Measurements from ENCODE around the gene ELAVL2.

ELAVL2 gene

DNA sequence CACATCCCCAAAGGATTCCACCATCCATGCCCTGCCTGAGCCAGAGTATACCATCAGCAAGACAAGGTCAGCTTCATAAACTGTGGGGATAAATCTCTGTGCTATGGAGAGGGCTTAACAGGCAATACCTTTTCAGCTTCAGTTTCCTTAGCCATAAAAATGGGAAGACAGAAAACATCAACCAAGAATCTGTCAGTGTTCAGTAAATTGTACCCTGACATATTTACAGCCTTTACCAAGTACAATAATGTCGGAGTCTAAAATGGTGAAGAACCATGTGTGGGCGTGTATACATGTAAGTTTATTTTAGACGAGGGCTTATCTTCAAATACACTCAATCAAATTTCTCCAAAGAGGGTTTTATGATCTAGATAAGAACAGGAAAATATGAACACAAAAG is 94.7 kb downstream of the ELAVL2 start:
- Histone ChIP-seq H2BK12ac (ENCODE audit: low read length in 2 of 2) (no peak overlapping the region), H3K36me3 (ENCODE audit: control insufficient read depth in 1 of 2, insufficient read depth in 2 of 2, low read depth in 1 of 2, low read length in 2 of 2) (no peaks in the 10 kb centered on the region), H3K4me2 (ENCODE audit: low read length, poor library complexity, severe bottlenecking) (no peak overlapping the region), H3K9ac (ENCODE audit: low read length) (no peak overlapping the region), H3K79me1 (replicated peaks; ENCODE audit: low read length, poor library complexity, severe bottlenecking) (no peaks in the 10 kb centered on the region), H2AK5ac (ENCODE audit: low read length, severe bottlenecking) (no peak overlapping the region), H2BK5ac (ENCODE audit: low read depth, low read length, poor library complexity, severe bottlenecking) (no peak overlapping the region), H3K18ac (ENCODE audit: low read depth in 1 of 2, low read length in 2 of 2) (no peak overlapping the region), H3K23ac (ENCODE audit: low read length in 2 of 2) (no peak overlapping the region), H4K8ac (ENCODE audit: low read length) (no peak overlapping the region), H2BK120ac (ENCODE audit: low read depth, low read length) (no peak overlapping the region), H3K27ac (ENCODE audit: low read length, poor library complexity, severe bottlenecking) (no peak overlapping the region), H3K4ac (ENCODE audit: low read depth in 1 of 2, low read length in 2 of 2) (no peak overlapping the region), H2AFZ (ENCODE audit: low read depth, low read length) (no peak overlapping the region), H3K27me3 (ENCODE audit: control insufficient read depth in 1 of 2, insufficient read depth in 1 of 2, low read length in 2 of 2) (no peaks in the 10 kb centered on the region), H3K4me1 (ENCODE audit: control insufficient read depth, insufficient read depth, low read depth, low read length) (no peaks in the 10 kb centered on the region), H3K9me3 (ENCODE audit: control insufficient read depth, low read length) (no peaks in the 10 kb centered on the region), H4K91ac (ENCODE audit: low read length) (no peak overlapping the region), H3K4me3 (ENCODE audit: insufficient read depth in 1 of 2, low read depth in 1 of 2, low read length in 2 of 2) (no peak overlapping the region), H2BK15ac (ENCODE audit: low read depth, poor library complexity, severe bottlenecking) (no peak overlapping the region), H3K14ac (ENCODE audit: low read length in 2 of 2) (no peak overlapping the region)
- WGBS: no CpG with 5 or more reads among the region's 3 CpGs
- DNase-seq: no peak

DNA sequence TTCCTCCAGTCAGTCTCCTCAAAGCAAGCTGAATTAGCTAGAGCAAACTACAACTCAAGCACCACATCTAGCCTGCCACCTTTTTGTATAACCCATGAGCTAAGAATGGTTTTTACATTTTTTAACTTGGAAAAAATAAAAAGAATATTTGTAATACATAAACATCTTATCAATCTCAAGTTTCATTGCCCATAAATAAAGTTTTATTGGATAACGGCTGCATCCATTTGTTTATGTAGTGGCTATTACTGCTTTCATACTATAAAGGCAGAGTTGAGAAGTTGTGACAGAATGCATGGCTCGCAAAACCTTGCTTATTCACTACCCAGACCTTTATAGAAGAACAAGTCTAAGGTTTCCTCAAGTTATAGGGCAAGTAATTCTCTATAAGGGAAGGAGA is 95.7 kb downstream of the ELAVL2 start:
- Histone ChIP-seq H3K27ac (ENCODE audit: low read length, poor library complexity, severe bottlenecking) (no peak overlapping the region), H3K4ac (ENCODE audit: low read depth in 1 of 2, low read length in 2 of 2) (no peak overlapping the region), H3K23ac (ENCODE audit: low read length in 2 of 2) (no peak overlapping the region), H2BK12ac (ENCODE audit: low read length in 2 of 2) (no peak overlapping the region), H4K8ac (ENCODE audit: low read length) (no peak overlapping the region), H3K9me3 (ENCODE audit: control insufficient read depth, low read length) (no peaks in the 10 kb centered on the region), H2AK5ac (ENCODE audit: low read length, severe bottlenecking) (no peak overlapping the region), H3K14ac (ENCODE audit: low read length in 2 of 2) (no peak overlapping the region), H4K91ac (ENCODE audit: low read length) (no peak overlapping the region), H3K4me1 (ENCODE audit: control insufficient read depth, insufficient read depth, low read depth, low read length) (no peaks in the 10 kb centered on the region), H3K79me1 (replicated peaks; ENCODE audit: low read length, poor library complexity, severe bottlenecking) (no peaks in the 10 kb centered on the region), H3K4me3 (ENCODE audit: insufficient read depth in 1 of 2, low read depth in 1 of 2, low read length in 2 of 2) (no peak overlapping the region), H2BK15ac (ENCODE audit: low read depth, poor library complexity, severe bottlenecking) (no peak overlapping the region), H3K18ac (ENCODE audit: low read depth in 1 of 2, low read length in 2 of 2) (no peak overlapping the region), H2BK120ac (ENCODE audit: low read depth, low read length) (no peak overlapping the region), H2AFZ (ENCODE audit: low read depth, low read length) (no peak overlapping the region), H3K9ac (ENCODE audit: low read length) (no peak overlapping the region), H3K4me2 (ENCODE audit: low read length, poor library complexity, severe bottlenecking) (no peak overlapping the region), H3K27me3 (ENCODE audit: control insufficient read depth in 1 of 2, insufficient read depth in 1 of 2, low read length in 2 of 2) (no peaks in the 10 kb centered on the region), H3K36me3 (ENCODE audit: control insufficient read depth in 1 of 2, insufficient read depth in 2 of 2, low read depth in 1 of 2, low read length in 2 of 2) (no peaks in the 10 kb centered on the region), H2BK5ac (ENCODE audit: low read depth, low read length, poor library complexity, severe bottlenecking) (no peak overlapping the region)
- 80% methylated on average over 1 of the region's 2 CpGs for WGBS
- DNase-seq: no peak

DNA sequence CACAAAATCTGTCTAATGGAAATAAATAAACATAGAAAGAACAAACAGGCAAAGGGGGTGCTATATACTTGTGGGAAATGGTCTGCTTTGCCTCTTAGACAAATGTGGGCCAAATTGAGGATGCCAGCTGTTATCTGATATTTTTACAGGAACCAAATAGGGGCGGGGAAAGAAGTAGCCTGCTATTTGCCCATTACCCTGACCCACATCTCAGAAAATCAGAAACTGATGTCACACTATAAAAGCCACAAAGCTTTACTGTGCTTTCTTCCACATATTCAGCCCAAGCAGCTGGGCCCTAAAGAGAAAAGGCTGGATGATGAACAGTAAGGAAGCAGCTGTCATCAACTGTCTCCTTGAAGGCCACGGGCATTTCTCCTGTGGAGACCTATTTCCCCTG is 97.3 kb downstream of the ELAVL2 start:
- Histone ChIP-seq H4K91ac (ENCODE audit: low read length) (no peak overlapping the region), H3K18ac (ENCODE audit: low read depth in 1 of 2, low read length in 2 of 2) (no peak overlapping the region), H3K4me2 (ENCODE audit: low read length, poor library complexity, severe bottlenecking) (no peak overlapping the region), H3K4me3 (ENCODE audit: insufficient read depth in 1 of 2, low read depth in 1 of 2, low read length in 2 of 2) (no peak overlapping the region), H3K27ac (ENCODE audit: low read length, poor library complexity, severe bottlenecking) (no peak overlapping the region), H3K9ac (ENCODE audit: low read length) (no peak overlapping the region), H2BK5ac (ENCODE audit: low read depth, low read length, poor library complexity, severe bottlenecking) (no peak overlapping the region), H3K9me3 (ENCODE audit: control insufficient read depth, low read length) (no peaks in the 10 kb centered on the region), H2AK5ac (ENCODE audit: low read length, severe bottlenecking) (no peak overlapping the region), H3K23ac (ENCODE audit: low read length in 2 of 2) (no peak overlapping the region), H2AFZ (ENCODE audit: low read depth, low read length) (no peak overlapping the region), H2BK15ac (ENCODE audit: low read depth, poor library complexity, severe bottlenecking) (no peak overlapping the region), H3K14ac (ENCODE audit: low read length in 2 of 2) (no peak overlapping the region), H3K36me3 (ENCODE audit: control insufficient read depth in 1 of 2, insufficient read depth in 2 of 2, low read depth in 1 of 2, low read length in 2 of 2) (no peaks in the 10 kb centered on the region), H3K4ac (ENCODE audit: low read depth in 1 of 2, low read length in 2 of 2) (no peak overlapping the region), H3K27me3 (ENCODE audit: control insufficient read depth in 1 of 2, insufficient read depth in 1 of 2, low read length in 2 of 2) (no peaks in the 10 kb centered on the region), H2BK120ac (ENCODE audit: low read depth, low read length) (no peak overlapping the region), H2BK12ac (ENCODE audit: low read length in 2 of 2) (no peak overlapping the region), H3K79me1 (replicated peaks; ENCODE audit: low read length, poor library complexity, severe bottlenecking) (no peaks in the 10 kb centered on the region), H4K8ac (ENCODE audit: low read length) (no peak overlapping the region), H3K4me1 (ENCODE audit: control insufficient read depth, insufficient read depth, low read depth, low read length) (no peaks in the 10 kb centered on the region)
- WGBS: 70% methylated on average over 2 of the region's 2 CpGs
- no peak for DNase-seq

DNA sequence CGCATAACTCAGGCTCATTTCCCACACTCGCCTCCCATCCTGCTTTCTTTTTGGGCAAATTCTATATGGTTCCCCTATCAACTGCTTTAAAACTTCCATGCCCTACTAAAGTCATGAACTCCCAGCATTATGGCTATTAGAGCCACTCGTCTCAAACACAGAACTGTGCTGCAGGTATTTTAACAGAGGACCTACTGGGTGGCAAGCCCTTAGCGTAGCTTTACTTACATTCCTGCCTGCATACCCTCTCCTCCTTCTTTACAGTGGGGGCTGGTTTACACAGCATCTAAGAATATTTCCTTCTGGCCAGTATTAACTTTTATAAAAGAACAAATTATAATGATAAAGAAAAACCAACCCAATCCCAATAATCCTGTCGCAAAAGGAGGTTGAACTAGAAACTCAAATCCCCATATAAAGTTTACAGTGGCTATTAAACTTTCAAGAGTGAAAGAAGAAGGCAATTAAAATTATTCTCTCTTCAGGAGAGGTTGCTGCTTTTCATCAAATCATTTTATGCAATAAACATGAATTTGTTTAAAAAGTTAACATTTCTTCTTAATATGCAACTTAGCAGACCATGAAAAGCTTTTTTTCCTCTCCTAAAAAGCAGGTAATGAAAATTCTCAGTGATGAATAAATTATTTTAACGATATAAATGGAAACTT is 100.6 kb downstream of the ELAVL2 start:
- no peak overlapping the region for H3K14ac ChIP-seq (ENCODE audit: low read length in 2 of 2)
- no peak overlapping the region for H3K4ac ChIP-seq (ENCODE audit: low read depth in 1 of 2, low read length in 2 of 2)
- WGBS: 93% methylated on average over 3 of the region's 6 CpGs
- H3K4me1 ChIP-seq (ENCODE audit: control insufficient read depth, insufficient read depth, low read depth, low read length): no peaks in the 10 kb centered on the region
- no peaks in the 10 kb centered on the region for H3K27me3 ChIP-seq (ENCODE audit: control insufficient read depth in 1 of 2, insufficient read depth in 1 of 2, low read length in 2 of 2)
- H2BK120ac ChIP-seq (ENCODE audit: low read depth, low read length): no peak overlapping the region
- no peak overlapping the region for H2BK12ac ChIP-seq (ENCODE audit: low read length in 2 of 2)
- no peak overlapping the region for H2AK5ac ChIP-seq (ENCODE audit: low read length, severe bottlenecking)
- H4K8ac ChIP-seq (ENCODE audit: low read length): no peak overlapping the region
- no peak overlapping the region for H3K27ac ChIP-seq (ENCODE audit: low read length, poor library complexity, severe bottlenecking)
- H3K79me1 ChIP-seq (replicated peaks; ENCODE audit: low read length, poor library complexity, severe bottlenecking): no peaks in the 10 kb centered on the region
- no peak overlapping the region for H2BK5ac ChIP-seq (ENCODE audit: low read depth, low read length, poor library complexity, severe bottlenecking)
- no peak overlapping the region for H2AFZ ChIP-seq (ENCODE audit: low read depth, low read length)
- no peak for DNase-seq
- H3K9me3 ChIP-seq (ENCODE audit: control insufficient read depth, low read length): no peaks in the 10 kb centered on the region
- H3K23ac ChIP-seq (ENCODE audit: low read length in 2 of 2): no peak overlapping the region
- no peak overlapping the region for H3K9ac ChIP-seq (ENCODE audit: low read length)
- H4K91ac ChIP-seq (ENCODE audit: low read length): no peak overlapping the region
- H2BK15ac ChIP-seq (ENCODE audit: low read depth, poor library complexity, severe bottlenecking): no peak overlapping the region
- H3K36me3 ChIP-seq (ENCODE audit: control insufficient read depth in 1 of 2, insufficient read depth in 2 of 2, low read depth in 1 of 2, low read length in 2 of 2): no peaks in the 10 kb centered on the region
- no peak overlapping the region for H3K18ac ChIP-seq (ENCODE audit: low read depth in 1 of 2, low read length in 2 of 2)
- H3K4me2 ChIP-seq (ENCODE audit: low read length, poor library complexity, severe bottlenecking): no peak overlapping the region
- no peak overlapping the region for H3K4me3 ChIP-seq (ENCODE audit: insufficient read depth in 1 of 2, low read depth in 1 of 2, low read length in 2 of 2)
